ENCODE results near the gene RDX.

The RDX gene

DNA sequence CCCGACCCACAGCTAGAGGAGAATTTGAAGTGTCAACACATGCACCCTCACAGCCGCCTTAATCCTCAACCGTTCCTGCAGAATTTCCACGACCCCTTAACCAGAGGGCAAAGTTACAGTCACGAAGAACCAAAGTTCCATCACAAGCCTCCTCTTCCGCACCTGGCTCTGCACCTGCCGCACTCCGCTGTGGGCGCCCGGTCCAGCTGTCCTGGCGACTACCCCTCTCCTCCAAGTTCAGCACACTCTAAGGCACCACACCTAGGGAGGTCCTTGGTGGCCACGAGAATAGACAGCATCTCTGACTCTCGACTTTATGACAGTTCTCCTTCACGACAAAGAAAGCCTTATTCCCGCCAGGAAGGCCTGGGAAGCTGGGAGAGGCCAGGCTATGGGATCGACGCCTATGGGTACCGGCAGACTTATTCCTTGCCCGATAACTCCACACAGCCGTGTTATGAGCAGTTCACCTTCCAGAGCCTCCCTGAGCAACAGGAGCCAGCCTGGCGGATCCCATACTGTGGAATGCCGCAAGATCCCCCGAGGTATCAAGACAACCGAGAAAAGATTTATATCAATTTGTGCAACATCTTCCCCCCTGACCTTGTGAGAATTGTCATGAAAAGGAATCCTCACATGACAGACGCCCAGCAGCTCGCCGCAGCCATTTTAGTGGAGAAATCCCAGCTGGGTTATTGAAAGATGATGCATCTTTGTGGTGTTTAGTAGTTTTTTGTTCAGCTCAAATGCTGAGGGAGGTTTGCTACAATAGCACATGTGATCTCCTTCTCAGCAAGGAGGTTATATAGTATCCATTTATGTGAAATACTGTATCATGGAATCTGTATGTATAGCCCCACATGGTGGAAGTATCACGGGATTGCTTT lies 131.1 kb downstream of the RDX start:
- DNase-seq, result no peak

DNA sequence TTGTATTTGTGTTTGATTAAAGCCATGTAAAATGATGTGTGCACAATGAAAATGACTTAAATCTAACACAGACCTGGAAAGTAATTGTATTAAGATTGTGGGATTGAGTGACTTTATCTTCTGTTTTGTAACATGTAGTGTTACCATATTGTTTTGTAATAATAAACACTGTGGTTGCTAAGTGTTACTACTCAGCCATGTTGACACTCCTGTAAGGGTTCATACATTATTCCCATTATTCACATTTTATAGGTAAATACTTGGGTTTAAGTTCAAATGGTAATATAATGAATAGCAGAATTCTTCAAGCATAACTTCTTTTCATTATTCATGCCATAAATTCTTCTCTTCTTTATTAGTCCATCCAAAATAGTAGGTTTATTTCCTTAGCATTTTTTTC lies 134.2 kb downstream of the RDX start:
- DNase-seq, result no peak

DNA sequence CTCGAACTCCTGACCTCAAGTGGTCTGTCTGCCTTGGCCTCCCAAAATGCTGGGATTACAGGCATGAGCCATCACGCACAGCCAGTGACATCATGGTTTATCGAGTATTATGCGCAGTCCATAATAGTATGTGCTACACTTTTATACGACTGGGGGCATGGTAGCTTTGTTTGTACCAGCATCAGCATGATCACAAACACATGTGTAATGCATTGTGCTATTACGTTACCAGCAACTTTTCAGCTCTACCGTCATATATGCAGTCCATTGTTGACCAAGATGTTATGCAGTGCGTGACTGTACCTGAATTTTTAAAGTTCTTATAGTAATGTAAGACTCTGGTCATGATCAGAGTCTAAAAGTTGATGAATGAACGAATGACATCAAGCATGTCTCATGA lies 135.4 kb downstream of the RDX start:
- DNase-seq, result no peak

DNA sequence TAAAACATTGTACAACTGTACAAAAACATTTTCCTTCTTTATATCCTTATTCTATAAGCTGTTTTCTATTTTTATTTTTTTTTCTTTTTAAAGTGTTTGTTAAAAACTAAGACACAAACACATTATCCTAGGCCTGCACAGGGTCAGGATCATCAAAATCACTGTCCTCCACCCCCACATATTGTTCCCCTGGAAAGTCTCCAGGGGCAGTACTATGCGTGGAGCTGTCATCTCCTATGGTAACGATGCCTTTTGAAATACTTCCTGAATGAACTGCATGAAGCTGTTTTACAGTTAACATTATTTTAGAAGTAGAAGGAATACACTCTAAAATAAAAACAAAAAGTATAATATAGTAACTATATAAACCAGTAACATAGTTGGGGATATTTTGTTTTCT lies 136.0 kb downstream of the RDX start:
- no peak for DNase-seq

DNA sequence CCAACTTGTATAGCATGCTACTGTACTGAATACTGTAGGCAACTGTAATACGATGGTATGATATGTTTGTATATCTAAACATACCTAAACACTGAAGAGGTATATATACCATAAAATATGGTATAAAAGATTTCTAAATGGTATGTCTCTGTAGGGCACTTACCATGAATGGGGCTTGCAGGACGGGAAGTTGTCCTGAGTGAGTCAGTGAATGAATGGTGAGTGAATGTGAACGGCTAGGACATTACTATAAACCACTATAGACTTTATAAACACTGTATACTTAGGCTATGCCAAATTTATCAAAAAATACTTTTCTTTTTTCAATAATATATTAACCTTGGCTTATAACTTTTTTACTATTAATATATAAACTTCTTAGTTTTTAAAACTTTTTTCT lies 136.4 kb downstream of the RDX start:
- no peak for DNase-seq

DNA sequence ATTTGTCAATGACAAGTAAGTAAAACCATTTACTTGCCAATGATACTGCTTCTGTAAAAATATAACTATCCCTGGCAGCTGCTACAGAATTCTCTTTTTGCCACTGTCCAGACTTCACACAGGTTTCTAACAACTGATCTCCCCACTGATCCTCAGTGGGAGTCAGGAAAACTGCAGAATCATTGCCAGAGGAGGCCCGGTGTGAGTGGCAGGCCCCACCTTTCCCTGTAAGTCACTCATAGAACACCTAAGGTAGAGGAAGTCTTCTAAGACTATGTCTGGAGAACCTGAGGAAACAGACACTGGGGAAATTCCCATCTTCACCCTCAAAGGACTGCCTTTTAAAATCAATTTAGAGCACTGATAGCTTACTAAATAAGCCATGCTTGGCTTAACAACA lies 136.9 kb downstream of the RDX start:
- no peak for DNase-seq

DNA sequence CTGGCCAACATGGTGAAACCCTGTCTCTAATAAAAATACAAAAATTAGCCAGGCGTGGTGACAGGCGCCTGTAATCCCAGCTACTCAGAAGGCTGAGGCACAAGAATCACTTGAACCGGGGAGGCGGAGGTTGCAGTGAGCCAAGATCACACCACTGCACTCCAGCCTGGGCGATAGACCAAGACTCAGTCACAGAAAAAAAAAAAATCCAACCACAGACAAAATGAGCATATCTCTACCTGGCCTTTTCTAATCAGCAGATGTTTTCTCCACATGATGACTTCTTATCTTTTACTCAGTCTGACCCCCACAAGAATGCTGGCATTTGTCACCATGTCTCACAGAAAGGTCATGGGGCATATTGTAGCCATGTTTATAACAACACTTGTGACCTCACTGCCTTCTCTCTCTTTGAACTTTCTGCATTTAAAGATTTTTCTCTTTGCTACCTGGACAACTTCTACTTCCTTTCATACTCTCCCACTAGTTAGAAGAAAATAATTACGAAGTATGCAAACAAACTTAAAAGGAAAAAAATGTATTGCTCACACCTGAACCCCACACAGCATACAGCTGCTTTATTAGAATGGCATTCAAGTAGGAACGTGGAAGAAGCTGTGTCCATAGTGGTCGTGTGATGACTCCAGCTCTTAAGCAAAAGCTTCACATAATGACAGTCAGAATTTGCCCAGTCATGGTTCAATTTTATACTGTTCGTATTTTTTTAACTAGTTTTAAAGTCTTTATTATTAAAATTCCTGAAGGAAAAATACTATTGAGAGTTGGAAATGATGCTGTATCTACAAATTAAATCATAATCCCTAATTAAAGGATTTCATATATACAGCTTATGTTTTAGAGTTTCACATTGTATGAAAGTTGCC lies 137.9 kb downstream of the RDX start:
- no peak for DNase-seq

DNA sequence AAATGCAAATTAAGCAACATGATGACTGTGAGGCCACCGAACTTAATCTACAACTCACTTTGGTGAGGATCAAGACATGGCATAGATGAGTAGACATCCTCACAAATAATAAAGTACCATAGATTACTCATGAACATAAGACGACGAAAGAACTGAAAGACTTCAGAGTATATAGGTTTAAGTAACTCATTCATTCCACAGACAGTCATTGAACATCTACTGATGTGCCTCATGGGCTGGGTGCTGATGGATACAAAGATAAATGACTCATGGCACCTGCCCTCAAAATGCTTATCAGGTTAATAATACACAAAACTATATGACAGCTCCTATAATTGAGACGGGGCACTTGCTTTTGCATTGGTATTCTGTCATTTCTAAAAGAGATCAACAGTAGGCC lies 139.9 kb downstream of the RDX start:
- DNase-seq, result no peak

DNA sequence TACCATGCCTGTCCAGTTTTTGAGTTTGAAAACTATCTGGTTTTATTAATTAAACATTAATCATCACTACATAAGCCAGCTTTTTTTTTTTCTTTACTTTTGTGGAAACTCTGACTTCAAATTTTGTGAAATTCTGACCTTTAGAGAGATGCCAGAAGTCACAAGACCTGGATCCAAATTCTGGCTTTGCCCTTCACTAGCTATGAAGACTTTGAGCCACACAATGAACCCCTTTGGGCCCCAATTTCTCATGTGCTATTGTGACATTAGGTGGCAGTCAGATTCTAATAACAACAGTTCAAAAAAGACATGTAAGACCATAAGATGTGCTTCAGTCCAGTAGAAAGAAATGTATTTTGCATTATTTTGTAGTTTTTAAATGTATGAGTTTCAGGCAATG lies 142.9 kb downstream of the RDX start:
- DNase-seq, result no peak

DNA sequence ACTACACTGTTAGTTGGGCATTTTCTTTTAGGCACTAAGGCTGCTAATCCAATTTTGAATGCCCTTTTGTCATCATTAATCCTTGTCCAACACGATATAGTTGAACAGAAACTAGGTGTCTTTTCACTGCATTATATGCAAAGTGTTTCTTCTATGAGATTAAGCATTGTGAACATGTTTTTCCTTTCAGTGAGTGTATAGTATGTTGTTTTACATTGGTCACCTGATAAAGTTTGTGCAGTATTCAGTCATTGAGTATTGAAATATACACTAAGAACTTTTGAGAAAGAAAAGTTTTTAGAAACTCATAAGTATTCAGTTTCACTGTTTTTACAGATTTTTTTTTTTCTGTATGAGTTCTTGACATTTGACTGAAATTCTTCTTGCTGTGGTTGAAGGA lies 144.2 kb downstream of the RDX start:
- no peak for DNase-seq

DNA sequence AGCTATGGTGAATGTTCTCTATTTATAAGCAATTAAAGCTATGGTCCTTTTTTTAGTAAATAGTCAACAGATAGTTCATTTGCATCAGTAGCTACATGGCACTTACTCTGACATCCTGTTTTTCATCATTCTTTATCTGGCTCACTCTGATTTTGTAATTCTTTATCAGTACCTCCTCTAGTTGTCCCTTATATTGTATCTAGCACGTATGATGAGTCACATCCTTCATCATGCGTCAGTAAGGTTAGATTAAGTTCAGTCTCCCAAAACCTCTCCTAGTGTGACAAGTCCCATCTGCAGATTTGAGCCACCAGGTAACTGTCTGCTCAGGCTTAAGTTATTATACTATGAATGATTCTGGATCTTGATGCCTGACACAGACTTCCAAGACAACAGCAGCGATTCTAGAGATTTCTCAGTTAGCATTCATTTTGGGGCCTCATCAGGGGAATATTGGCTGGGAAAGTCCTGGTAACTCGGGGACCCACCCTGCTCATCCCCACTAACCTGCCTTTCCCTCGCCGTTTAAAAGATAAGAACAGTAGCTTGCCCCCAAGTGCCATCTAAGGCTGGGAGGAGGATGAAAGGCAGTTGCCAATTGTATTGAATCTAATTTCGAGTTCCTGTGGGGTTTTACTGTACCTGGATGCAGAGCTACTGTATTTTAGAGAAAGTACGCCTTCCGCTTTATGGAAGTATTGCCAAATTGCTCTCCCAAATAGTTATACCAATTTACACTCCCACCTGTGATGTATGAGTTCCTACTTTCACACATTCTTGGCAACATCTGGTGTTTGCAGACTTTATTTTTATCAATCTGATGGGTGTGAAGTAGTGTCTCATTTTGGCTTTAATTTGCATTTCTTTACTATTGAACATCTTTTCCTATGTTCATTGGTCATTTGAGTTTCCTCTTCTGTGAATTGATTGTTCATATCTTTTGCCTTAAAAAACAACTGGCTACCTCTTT lies 147.4 kb downstream of the RDX start:
- no peak for DNase-seq

DNA sequence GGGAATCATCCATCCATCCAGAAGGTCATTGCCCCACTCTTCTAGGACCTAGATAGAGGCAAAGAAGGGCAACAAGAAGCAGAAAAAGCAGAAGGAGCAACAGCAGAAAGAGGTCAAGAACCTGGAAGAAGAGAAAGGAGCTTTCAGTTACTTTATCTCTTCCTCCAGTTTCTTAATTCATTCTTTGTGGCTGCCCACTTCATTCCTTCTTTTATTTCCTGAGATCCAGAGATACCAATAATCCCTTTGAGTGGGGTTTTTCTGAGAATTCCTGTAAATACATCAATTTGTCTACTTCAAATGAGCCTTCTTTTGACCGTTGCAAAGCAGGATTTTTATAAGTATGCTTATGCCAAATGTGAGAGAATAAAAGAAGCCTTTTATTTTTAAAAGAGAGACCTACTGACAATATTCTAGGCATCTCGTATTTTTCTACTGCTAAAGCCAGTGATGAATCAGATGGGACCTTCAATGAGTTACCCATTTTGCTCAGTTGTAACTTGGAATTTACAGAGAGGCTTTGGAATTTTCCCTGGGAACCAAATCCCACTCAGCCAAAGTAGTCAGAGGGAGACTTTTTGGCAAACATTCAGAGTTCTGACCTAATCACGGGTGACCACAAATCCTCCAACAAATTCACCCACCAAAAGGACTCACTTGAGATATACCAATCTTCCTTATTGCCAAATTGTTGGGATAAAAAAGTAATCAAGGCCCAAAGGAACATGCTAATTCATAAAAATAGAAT lies 148.3 kb downstream of the RDX start:
- DNase-seq, result no peak

DNA sequence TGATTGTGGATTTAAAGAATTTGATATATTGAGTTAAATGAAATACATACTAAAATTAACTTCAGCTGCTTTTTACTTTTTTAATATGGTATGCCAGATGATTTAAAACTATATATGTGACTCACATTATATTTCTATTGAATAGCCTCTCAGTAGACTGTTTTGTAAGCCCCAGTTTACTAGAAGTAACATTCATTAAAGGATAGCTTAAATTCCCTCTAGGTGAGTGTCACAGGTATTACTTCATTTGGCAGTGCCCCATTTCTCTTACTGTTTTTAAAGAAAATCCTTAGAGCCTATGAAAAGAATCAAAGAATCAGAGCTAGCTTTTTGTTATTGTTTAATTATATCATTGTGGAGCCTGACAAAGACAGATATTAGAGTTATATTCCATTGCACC lies 154.6 kb downstream of the RDX start:
- no peak for DNase-seq

DNA sequence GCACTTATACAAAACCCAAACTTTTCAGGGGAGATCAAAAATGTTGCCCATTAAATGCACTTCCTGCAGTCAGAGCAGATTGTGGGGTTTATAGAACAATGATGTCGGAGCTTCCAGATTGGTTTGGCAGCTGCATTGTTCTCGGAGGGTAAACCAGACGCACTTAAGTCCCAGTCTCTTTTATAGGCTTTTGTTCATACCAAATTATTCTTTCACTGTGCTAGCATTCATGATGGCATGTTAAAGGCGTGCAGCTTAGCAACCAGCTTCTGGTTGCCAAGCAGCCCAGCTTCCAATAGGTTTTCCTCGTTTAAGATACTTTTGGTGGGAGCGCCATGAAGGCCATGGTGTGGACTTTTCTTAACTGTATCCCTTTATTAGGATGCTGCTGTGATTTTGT lies 162.3 kb downstream of the RDX start:
- no peak for DNase-seq

DNA sequence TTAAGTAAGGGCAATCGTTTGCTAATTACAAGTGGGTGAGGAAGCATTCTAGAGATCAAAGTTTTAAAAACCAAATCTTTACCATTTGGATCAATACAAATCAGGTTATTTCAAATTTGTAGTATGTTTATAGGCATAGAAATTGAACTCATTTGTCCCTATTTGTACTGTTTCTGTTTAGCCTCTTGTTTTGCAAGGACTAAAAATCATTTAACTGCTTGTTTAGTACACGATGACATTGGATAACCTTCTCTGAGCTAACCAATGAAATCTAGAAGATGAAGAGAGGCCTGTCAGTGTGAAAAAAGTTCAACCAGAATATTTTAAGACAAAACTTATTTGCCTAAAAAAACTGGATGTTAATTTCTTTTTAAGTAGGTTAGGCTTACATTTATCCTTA lies 163.3 kb downstream of the RDX start:
- DNase-seq, result no peak

DNA sequence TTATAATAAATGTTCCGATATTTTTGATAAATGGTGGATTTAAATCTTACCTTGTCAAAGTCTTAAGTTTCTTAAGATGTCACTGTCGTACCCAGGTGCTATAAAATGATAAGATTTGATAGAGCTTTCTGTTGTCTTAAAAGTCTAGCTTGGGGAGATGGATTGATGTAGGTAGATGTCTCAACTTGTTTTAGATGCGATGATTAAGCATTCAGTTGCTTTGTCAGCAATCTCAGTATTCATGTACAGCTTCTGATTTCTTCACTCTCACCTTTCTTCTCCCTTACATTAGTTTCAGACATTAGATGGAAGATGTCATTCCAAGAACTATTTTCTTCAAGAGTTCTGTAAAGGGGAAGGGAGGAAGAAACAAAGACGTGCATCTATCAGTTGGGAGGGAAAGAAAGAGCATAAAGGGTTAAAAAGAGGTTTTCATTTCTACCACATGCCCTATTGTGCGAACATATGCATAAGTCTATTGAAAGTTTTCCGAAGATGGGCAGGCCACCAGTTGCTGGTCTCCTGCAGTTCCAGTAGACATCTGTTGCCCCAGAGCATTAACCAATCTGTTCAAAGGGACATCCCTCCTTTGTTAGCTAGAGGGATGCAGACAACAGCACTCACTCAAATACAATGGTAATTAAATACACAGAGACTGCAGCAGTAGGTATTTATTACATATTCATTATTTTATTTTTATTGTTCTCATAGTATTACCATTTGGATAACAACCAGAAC lies 164.9 kb downstream of the RDX start:
- DNase-seq, result no peak

DNA sequence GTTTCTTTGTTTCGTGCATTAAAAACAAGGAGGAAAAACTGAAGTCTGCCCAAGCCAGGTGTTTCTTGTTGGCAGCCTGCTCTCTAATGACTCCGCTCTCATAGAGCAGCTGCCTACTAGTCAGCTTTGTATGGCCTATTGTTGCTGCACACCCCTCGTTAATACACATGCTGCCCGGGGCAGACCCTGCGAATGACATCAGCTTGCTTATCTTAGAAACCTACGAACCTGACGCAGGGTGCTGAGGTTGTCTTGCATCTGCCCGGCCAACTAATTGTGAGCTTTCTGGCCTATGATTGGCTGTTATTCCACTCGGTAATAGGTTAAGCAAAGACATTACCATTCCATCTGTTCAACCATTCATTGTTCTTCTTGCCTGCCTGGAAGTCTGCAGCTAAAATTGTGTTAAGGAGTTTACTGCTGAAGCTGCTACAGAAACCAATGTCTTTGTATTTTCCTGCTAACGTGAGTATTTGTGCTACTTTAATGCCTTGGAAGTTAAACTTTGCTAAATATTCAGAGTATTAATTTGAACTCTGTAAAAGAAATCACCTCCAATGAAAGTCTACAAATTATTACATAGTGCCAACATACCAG lies 165.7 kb downstream of the RDX start:
- DNase-seq, result no peak

DNA sequence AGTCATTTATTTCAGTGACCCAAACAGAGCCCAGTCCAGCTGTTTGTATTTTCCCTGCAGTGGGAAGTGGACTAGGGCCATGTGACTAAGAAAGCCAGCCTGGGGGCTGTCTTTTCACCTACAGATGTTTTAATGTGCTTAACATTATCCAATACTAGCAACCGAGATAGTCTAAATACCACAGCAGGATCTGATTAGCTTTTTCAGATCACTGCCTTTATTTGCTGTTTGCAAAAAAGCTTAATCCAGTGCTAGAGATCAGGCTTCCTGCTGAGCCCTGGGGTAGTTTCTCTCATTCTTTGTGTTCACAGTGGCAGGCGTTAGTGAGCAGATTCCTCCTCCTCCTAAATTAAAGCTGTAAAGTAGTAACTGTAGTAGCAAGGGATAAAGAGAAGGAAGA lies 168.3 kb downstream of the RDX start:
- DNase-seq, result no peak

DNA sequence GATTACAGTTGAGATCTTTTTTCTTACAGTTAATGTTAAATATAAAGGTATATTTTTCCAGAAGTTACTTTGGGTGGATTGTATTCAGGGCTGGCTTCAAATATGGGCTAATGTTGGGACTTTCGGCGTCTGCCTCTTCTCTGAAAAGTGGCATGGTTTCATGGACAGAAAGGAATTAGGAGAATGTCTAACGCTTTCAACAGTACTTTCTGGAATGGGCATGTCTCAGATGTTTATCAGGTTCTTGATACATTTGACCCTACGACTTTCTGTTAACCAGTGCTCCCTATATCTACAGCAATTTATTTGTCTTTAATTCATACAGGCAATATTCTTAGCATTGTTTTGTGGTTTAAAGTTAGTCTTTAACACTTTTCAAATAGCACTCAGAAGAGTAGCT lies 169.5 kb downstream of the RDX start:
- no peak for DNase-seq

DNA sequence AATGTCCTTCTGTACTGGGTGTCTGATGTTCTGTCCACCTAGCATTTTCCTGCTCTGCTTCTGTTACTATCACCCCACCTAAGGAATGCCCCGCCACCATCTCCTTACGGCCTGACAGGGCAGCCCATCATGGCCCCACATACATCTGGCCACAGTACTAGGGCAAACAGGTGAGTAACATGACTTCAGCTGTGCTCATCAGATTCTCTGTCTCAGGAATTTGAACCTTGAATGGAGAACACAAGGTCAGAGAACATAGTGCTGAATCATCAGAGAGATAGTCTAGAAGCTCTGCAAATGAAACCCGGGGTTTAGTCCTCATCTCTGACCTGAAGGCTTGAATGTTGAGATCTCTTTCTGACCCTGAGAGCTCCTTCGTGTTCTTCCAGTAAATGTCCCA lies 170.8 kb downstream of the RDX start:
- no peak for DNase-seq

Data from activated CD4-positive, alpha-beta T cell treated with anti-CD3 and anti-CD28 coated beads for 4 hours (primary cell).